Nephron (organoid): ENCODE measurements around the gene ALG2.

ENCODE experiments used
- H3K27ac Mint-ChIP-seq, 3 experiments: 2 replicates each; pipeline ENCODE4 v1.8.0; 2020; ENCODE audit warnings: mixed read lengths in 3 of 3, mild to moderate bottlenecking in 2 of 3, moderate library complexity in 1 of 3
- H3K27me3 Mint-ChIP-seq: 2 replicates; pipeline ENCODE4 v1.8.0; 2021; ENCODE audit warnings: low read depth, mild to moderate bottlenecking, moderate library complexity, mixed read lengths
- H3K36me3 Mint-ChIP-seq: 2 replicates; pipeline ENCODE4 v1.8.0; 2020; ENCODE audit warnings: low read depth, mixed read lengths
- H3K4me1 Mint-ChIP-seq: 2 replicates; pipeline ENCODE4 v1.8.0; 2020; ENCODE audit warnings: mixed read lengths
- H3K4me3 Mint-ChIP-seq, 3 experiments: 2 replicates each; pipeline ENCODE4 v1.8.0; 2020; ENCODE audit warnings: mild to moderate bottlenecking in 3 of 3, mixed read lengths in 3 of 3, moderate library complexity in 2 of 3
- H3K9me3 Mint-ChIP-seq: 2 replicates; pipeline ENCODE4 v1.8.0; 2020; ENCODE audit warnings: mixed read lengths
- TF ChIP-seq, protein P1 (sequence below), 3 experiments: fragments of 200-600 bp; sonication (generic); IDR thresholded peaks; one replicate each; pipeline ENCODE4 v1.5.0; 2021; ENCODE audit warnings: antibody characterized with exemption in 3 of 3; ENCODE audit not compliant: unreplicated experiment in 3 of 3

Gene ALG2

DNA sequence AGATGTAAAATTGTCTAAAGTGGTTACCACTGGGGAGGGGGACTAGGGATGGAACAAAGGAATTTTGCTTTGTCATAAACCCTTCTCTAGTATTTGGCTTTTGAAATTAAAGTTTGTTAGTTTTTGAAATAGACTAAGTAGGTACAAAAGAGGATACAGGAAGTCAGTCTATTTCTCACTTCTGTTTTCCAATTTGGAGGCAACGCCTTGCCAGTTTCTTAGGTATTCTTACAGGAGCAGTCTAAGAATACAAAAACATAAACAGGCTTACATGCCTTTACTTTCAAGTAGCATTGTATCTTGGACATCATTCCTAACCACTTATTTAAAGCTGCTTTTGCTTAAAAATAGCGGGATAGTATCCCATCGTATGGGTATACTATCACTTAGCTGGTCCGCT, 34.4 kb downstream of the ALG2 start:
- TF ChIP-seq, protein P1, sequence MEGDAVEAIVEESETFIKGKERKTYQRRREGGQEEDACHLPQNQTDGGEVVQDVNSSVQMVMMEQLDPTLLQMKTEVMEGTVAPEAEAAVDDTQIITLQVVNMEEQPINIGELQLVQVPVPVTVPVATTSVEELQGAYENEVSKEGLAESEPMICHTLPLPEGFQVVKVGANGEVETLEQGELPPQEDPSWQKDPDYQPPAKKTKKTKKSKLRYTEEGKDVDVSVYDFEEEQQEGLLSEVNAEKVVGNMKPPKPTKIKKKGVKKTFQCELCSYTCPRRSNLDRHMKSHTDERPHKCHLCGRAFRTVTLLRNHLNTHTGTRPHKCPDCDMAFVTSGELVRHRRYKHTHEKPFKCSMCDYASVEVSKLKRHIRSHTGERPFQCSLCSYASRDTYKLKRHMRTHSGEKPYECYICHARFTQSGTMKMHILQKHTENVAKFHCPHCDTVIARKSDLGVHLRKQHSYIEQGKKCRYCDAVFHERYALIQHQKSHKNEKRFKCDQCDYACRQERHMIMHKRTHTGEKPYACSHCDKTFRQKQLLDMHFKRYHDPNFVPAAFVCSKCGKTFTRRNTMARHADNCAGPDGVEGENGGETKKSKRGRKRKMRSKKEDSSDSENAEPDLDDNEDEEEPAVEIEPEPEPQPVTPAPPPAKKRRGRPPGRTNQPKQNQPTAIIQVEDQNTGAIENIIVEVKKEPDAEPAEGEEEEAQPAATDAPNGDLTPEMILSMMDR (IDR thresholded peaks at IDR 0.05; ENCODE audit: unreplicated experiment in 3 of 3): no peak
- H3K4me1 Mint-ChIP-seq: peaks cover 14% of the 10 kb centered on the region
- no peaks in the 10 kb centered on the region for H3K9me3 Mint-ChIP-seq
- no peaks in the 10 kb centered on the region for H3K36me3 Mint-ChIP-seq
- H3K4me3 Mint-ChIP-seq: no peak overlapping the region
- no peak overlapping the region for H3K27ac Mint-ChIP-seq
- peaks cover 3% of the 10 kb centered on the region for H3K27me3 Mint-ChIP-seq

DNA sequence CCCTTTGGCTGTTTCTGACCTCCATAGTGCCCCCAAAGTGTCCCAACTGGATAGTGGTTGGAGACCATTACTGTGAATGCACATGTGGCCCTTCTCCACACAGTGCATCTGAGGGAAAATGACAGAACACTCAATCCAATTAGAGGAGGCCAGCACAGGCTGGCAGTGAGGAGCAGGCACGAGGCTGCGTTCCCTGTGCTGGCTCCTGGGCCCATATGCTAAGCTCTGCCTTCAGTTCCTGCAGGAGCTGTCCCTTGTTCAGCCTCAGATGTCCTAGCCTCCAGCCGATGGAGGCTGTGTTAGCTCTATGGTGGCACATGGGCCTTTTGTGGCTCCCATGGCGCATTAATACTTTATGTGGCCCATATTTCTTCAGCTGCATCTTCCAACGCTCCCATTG, 35.8 kb downstream of the ALG2 start:
- peak overlapping the region in 1 of 3 experiments; percentile 63 for H3K27ac Mint-ChIP-seq
- peaks cover 3% of the 10 kb centered on the region for H3K27me3 Mint-ChIP-seq
- H3K36me3 Mint-ChIP-seq: no peaks in the 10 kb centered on the region
- no peak overlapping the region for H3K4me3 Mint-ChIP-seq
- H3K4me1 Mint-ChIP-seq: peaks cover 15% of the 10 kb centered on the region
- H3K9me3 Mint-ChIP-seq: no peaks in the 10 kb centered on the region
- TF ChIP-seq, protein P1 (IDR thresholded peaks at IDR 0.05; ENCODE audit: unreplicated experiment in 3 of 3): no peak

DNA sequence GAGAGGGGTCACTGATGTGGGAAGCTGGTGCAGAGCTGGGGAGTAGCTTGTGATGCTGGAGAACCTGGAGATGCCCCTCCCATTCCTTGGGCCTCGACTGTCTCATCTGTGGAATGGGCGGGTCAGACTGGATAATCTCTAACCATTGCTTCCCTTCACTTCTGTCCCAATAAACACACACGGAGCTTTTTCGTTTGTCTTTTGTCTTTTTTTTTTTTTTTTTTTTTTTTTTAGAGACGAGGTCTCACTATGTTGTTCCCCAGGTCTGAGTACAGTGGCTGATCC, 36.5 kb downstream of the ALG2 start:
- no peaks in the 10 kb centered on the region for H3K36me3 Mint-ChIP-seq
- no peak overlapping the region for H3K4me3 Mint-ChIP-seq
- peaks cover 3% of the 10 kb centered on the region for H3K27me3 Mint-ChIP-seq

DNA sequence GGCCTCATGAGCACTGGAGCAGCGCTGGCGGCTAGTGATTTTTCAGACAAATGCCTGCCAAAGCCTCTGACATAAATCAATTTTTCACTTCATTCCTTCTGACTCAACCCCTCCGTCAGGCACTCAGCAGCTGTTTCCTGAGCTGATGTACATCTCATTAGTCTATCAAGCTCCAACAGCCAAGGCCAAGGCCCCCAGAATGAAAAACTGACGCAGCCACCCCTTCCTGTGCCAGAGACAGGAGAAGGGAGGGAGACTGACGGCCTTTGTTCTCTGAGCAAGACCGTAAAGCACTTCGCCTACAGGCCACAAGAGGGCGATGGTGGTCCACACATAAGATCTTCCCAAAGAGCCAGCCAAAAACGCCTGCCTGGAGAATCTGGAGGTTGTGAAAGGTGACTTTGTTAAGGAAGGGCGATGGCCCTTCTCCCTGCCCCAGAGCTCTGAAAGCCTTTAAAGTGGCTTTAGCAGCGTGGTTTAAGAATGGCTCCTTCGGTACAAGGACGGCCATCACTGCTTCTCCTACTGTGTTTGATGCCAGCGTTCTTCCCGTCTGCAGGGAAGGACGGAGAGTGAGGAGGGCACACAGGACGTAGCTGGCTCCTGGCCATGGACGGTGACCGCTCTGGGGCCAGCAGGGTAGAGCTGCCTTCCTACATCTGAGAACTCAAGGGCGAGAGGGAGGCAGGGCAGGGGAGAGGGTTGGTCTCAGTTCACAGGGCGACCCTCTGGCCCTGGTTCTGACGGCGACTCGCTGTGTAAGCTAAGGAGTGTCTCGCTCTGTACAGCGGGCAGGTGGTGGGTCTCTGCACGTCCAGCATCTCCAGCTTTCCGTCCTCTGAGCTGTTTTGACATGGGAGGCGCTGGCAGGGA, 37.0 kb downstream of the ALG2 start:
- H3K9me3 Mint-ChIP-seq: no peaks in the 10 kb centered on the region
- peak overlapping the region; percentile 83 to 93 (median 84) for H3K27ac Mint-ChIP-seq
- peaks cover 15% of the 10 kb centered on the region for H3K4me1 Mint-ChIP-seq
- TF ChIP-seq, protein P1 (IDR thresholded peaks at IDR 0.05; ENCODE audit: unreplicated experiment in 3 of 3): peak; percentile 90 to 95 (median 93)
- no peaks in the 10 kb centered on the region for H3K27me3 Mint-ChIP-seq
- H3K4me3 Mint-ChIP-seq: peak overlapping the region; percentile 16 to 46 (median 21)
- no peaks in the 10 kb centered on the region for H3K36me3 Mint-ChIP-seq

More for the DNA sequence above, 36.5 kb downstream of the ALG2 start:
- H3K27ac Mint-ChIP-seq: peak overlapping the region in 1 of 3 experiments; percentile 93
- peaks cover 19% of the 10 kb centered on the region for H3K4me1 Mint-ChIP-seq
- TF ChIP-seq, protein P1 (IDR thresholded peaks at IDR 0.05; ENCODE audit: unreplicated experiment in 3 of 3): no peak
- no peaks in the 10 kb centered on the region for H3K9me3 Mint-ChIP-seq

DNA sequence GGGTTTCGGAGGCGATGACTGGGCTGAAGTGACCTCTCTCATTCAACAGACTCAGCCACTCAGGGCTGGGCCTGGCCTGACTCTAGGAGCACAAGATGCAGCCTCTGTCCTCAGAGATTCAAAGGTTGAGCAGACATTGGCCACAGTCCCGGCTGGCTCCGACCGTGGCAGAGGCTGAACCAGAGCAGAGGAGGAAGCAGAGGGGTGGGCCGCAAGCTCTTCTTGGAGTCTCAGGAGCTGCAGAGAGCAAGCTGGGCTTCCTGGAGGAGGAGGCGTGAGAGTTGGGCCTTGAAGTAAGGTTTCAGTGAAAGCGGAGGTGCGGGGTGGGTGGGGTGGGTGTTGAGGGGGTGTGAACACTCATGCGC, 37.6 kb downstream of the ALG2 start:
- H3K36me3 Mint-ChIP-seq: no peaks in the 10 kb centered on the region
- H3K27me3 Mint-ChIP-seq: no peaks in the 10 kb centered on the region
- peak overlapping the region; percentile 83 to 93 (median 84) for H3K27ac Mint-ChIP-seq
- TF ChIP-seq, protein P1 (IDR thresholded peaks at IDR 0.05; ENCODE audit: unreplicated experiment in 3 of 3): no peak
- H3K9me3 Mint-ChIP-seq: no peaks in the 10 kb centered on the region
- peaks cover 18% of the 10 kb centered on the region for H3K4me1 Mint-ChIP-seq
- H3K4me3 Mint-ChIP-seq: no peak overlapping the region

DNA sequence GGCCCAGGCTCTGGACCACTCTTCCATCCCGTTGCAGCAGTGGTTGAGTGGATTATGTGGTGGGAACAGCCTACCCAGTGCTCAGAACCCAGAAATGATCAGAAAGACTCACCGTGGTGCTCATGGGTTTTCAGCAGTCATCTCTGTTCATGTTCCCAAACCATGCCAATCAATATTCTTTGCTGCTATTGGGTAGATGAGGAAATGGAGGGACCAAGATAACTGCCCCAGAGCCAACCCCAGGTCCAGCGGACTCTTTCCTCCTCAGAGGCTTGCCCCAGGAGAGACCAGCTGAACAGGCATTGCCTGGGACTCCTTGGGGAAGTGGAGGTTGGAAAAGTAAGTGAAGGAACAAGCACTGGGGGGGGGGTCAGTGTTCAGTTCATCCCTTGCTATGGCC, 38.1 kb downstream of the ALG2 start:
- Mint-ChIP-seq H3K27me3 (no peaks in the 10 kb centered on the region), H3K4me3 (no peak overlapping the region), H3K4me1 (peaks cover 20% of the 10 kb centered on the region), H3K9me3 (no peaks in the 10 kb centered on the region), H3K27ac (peak overlapping the region in 1 of 3 experiments; percentile 84), H3K36me3 (no peaks in the 10 kb centered on the region)
- TF ChIP-seq, protein P1 (IDR thresholded peaks at IDR 0.05; ENCODE audit: unreplicated experiment in 3 of 3): no peak
